Measurements from ENCODE around the gene CPA3. TPM values are rescaled to one million over a fixed set of nuclear protein-coding genes. Genes with fewer than 3 reads are reported as not detected.

Gene CPA3
- total and polyA plus RNA-seq, 2 of the 13 experiments (the other 11 are each of a cell fraction or from before 2014, with no cell fraction given) = not detected

DNA sequence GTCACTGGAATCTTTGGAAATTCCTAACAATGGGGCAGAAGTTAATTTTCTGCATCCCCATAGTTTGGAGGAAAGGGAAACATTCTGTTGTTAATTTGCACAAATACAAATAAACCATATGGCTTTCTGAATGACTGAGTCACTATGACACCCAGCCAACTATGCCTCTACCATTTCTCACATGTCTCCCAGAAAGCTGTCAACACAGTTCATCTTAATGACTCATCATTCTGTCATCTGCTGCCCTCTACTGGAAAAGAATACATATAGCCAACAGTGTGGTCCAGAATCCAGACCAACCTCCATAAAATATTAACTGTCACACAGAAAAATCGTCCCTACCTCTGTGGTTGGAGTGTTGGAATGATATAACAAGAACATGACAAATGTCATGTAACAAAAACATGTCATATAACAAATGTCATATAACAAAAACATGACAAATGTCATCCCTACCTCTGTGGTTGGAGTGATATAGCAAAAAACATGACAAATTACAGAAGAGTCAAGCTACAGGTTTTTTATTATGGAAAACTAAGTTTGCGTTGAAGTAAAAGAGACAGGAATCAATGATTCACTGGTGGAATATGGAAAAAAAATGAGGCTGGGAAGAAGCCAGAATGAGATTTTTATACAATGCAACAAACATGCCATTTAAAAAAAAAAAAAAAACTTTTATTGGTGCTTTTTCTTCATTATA, 78.6 kb downstream of the CPA3 start (continued):
- TF ChIP-seq STAT5B (CRISPR knock-in tag; IDR thresholded peaks at IDR 0.05) (no peak), SPEN (CRISPR knock-in tag; IDR thresholded peaks at IDR 0.05; ENCODE audit: low read depth) (no peak), FOSL2 (CRISPR knock-in tag; IDR thresholded peaks at IDR 0.05) (peak; percentile 92), SAP130 (CRISPR knock-in tag; IDR thresholded peaks at IDR 0.05; ENCODE audit: low read depth) (peak; percentile 38; the same call in 1 of the 2 replicates), REL (CRISPR knock-in tag; conservative IDR thresholded peaks at IDR 0.05) (no peak), ZNF513 (CRISPR knock-in tag; conservative IDR thresholded peaks at IDR 0.05) (no peak), NFE2L1 (CRISPR knock-in tag; IDR thresholded peaks at IDR 0.05; ENCODE audit: borderline replicate concordance) (no peak), ZNF282 (IDR thresholded peaks at IDR 0.05; ENCODE audit: partially characterized antibody) (no peak), ZNF383 (CRISPR knock-in tag; IDR thresholded peaks at IDR 0.05; ENCODE audit: borderline replicate concordance) (no peak), ZNF451 (CRISPR knock-in tag; IDR thresholded peaks at IDR 0.05) (no peak), MXI1 (IDR thresholded peaks at IDR 0.05; ENCODE audit: borderline replicate concordance, low read depth, low read length) (peak; percentile 29; the same call in 1 of the 3 replicates), ZNF251 (CRISPR knock-in tag; IDR thresholded peaks at IDR 0.05) (no peak), ZBTB7B (CRISPR knock-in tag; IDR thresholded peaks at IDR 0.05) (no peak), THAP11 (CRISPR knock-in tag; IDR thresholded peaks at IDR 0.05) (no peak), ZNF337 (CRISPR knock-in tag; IDR thresholded peaks at IDR 0.05; ENCODE audit: borderline replicate concordance, low read depth) (no peak), CBX5 (CRISPR knock-in tag; IDR thresholded peaks at IDR 0.05; ENCODE audit: borderline replicate concordance) (no peak), MTF1 (CRISPR knock-in tag; IDR thresholded peaks at IDR 0.05) (no peak)
- TF ChIP-seq, protein P1, sequence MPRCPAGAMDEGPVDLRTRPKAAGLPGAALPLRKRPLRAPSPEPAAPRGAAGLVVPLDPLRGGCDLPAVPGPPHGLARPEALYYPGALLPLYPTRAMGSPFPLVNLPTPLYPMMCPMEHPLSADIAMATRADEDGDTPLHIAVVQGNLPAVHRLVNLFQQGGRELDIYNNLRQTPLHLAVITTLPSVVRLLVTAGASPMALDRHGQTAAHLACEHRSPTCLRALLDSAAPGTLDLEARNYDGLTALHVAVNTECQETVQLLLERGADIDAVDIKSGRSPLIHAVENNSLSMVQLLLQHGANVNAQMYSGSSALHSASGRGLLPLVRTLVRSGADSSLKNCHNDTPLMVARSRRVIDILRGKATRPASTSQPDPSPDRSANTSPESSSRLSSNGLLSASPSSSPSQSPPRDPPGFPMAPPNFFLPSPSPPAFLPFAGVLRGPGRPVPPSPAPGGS (CRISPR knock-in tag; IDR thresholded peaks at IDR 0.05) = no peak
- TF ChIP-seq, protein P2, sequence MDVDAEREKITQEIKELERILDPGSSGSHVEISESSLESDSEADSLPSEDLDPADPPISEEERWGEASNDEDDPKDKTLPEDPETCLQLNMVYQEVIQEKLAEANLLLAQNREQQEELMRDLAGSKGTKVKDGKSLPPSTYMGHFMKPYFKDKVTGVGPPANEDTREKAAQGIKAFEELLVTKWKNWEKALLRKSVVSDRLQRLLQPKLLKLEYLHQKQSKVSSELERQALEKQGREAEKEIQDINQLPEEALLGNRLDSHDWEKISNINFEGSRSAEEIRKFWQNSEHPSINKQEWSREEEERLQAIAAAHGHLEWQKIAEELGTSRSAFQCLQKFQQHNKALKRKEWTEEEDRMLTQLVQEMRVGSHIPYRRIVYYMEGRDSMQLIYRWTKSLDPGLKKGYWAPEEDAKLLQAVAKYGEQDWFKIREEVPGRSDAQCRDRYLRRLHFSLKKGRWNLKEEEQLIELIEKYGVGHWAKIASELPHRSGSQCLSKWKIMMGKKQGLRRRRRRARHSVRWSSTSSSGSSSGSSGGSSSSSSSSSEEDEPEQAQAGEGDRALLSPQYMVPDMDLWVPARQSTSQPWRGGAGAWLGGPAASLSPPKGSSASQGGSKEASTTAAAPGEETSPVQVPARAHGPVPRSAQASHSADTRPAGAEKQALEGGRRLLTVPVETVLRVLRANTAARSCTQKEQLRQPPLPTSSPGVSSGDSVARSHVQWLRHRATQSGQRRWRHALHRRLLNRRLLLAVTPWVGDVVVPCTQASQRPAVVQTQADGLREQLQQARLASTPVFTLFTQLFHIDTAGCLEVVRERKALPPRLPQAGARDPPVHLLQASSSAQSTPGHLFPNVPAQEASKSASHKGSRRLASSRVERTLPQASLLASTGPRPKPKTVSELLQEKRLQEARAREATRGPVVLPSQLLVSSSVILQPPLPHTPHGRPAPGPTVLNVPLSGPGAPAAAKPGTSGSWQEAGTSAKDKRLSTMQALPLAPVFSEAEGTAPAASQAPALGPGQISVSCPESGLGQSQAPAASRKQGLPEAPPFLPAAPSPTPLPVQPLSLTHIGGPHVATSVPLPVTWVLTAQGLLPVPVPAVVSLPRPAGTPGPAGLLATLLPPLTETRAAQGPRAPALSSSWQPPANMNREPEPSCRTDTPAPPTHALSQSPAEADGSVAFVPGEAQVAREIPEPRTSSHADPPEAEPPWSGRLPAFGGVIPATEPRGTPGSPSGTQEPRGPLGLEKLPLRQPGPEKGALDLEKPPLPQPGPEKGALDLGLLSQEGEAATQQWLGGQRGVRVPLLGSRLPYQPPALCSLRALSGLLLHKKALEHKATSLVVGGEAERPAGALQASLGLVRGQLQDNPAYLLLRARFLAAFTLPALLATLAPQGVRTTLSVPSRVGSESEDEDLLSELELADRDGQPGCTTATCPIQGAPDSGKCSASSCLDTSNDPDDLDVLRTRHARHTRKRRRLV (CRISPR knock-in tag; IDR thresholded peaks at IDR 0.05) = no peak
- TF ChIP-seq, protein P3, sequence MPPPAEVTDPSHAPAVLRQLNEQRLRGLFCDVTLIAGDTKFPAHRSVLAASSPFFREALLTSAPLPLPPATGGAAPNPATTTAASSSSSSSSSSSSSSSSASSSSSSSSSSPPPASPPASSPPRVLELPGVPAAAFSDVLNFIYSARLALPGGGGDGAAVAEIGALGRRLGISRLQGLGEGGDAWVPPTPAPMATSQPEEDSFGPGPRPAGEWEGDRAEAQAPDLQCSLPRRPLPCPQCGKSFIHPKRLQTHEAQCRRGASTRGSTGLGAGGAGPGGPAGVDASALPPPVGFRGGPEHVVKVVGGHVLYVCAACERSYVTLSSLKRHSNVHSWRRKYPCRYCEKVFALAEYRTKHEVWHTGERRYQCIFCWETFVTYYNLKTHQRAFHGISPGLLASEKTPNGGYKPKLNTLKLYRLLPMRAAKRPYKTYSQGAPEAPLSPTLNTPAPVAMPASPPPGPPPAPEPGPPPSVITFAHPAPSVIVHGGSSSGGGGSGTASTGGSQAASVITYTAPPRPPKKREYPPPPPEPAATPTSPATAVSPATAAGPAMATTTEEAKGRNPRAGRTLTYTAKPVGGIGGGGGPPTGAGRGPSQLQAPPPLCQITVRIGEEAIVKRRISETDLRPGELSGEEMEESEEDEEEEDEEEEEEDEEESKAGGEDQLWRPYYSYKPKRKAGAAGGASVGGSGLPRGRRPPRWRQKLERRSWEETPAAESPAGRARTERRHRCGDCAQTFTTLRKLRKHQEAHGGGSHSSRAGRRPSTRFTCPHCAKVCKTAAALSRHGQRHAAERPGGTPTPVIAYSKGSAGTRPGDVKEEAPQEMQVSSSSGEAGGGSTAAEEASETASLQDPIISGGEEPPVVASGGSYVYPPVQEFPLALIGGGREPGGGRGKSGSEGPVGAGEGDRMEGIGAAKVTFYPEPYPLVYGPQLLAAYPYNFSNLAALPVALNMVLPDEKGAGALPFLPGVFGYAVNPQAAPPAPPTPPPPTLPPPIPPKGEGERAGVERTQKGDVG (CRISPR knock-in tag; IDR thresholded peaks at IDR 0.05; ENCODE audit: borderline replicate concordance) = no peak

Measured in HepG2 (cell line).